H1 (cell line): ENCODE data around the gene MEF2D. TPM values are rescaled to one million over a fixed set of nuclear protein-coding genes. Genes with fewer than 3 reads are reported as not detected.

Experiments used
- CEBPB ChIP-seq: IDR thresholded peaks from 2 replicates; pipeline ENCODE4 v1.6.1; 2012; ENCODE audit warnings: low read depth, low read length
- CTBP2 ChIP-seq: IDR thresholded peaks from 2 replicates; pipeline ENCODE4 v1.7.0; 2011; ENCODE audit warnings: borderline replicate concordance, mild to moderate bottlenecking, moderate library complexity, mixed read lengths, low read length; ENCODE audit not compliant: insufficient read depth, insufficient read length
- GABPA ChIP-seq: IDR thresholded peaks from 2 replicates; pipeline ENCODE4 v1.6.1; 2011; ENCODE audit warnings: mild to moderate bottlenecking, low read length, moderate library complexity, borderline replicate concordance; ENCODE audit not compliant: insufficient read depth
- JUND ChIP-seq: IDR thresholded peaks from 2 replicates; pipeline ENCODE4 v1.6.1; 2011; ENCODE audit warnings: mild to moderate bottlenecking, improper control_type of control experiment, low read length
- KDM4A ChIP-seq: IDR thresholded peaks from one replicate; pipeline ENCODE4 v1.7.1; 2012; ENCODE audit warnings: low read depth, mild to moderate bottlenecking, moderate library complexity, low read length, inconsistent platforms; ENCODE audit not compliant: severe bottlenecking
- MAFK ChIP-seq: IDR thresholded peaks from 2 replicates; pipeline ENCODE4 v1.6.1; 2012; ENCODE audit warnings: low read depth, mild to moderate bottlenecking, improper control_type of control experiment, low read length
- PHF8 ChIP-seq: fragments of 200-600 bp; sonication (generic); conservative IDR thresholded peaks from 2 replicates; pipeline ENCODE4 v1.7.1; 2012; ENCODE audit warnings: low read depth, mild to moderate bottlenecking, inconsistent platforms, low read length, moderate library complexity
- POLR2A ChIP-seq, 2 experiments: IDR thresholded peaks; 1 replicate in 1 of 2; 2 replicates in 1 of 2; pipeline ENCODE4 v1.6.1; 2011; ENCODE audit warnings: low read depth in 2 of 2, low read length in 2 of 2, mild to moderate bottlenecking in 2 of 2; ENCODE audit errors: control extremely low read depth in 1 of 2
- SIN3A ChIP-seq, 2 experiments: IDR thresholded peaks in 1 of 2; conservative IDR thresholded peaks in 1 of 2; 2 replicates each; pipeline ENCODE4 v1.6.1; 2011 to 2012; ENCODE audit warnings: low read length in 2 of 2, improper control_type of control experiment in 1 of 2, low read depth in 1 of 2, mild to moderate bottlenecking in 1 of 2
- TBP ChIP-seq: IDR thresholded peaks from 2 replicates; pipeline ENCODE4 v1.6.1; 2011; ENCODE audit warnings: low read depth, low read length, improper control_type of control experiment
- USF2 ChIP-seq: IDR thresholded peaks from 2 replicates; pipeline ENCODE4 v1.6.1; 2011; ENCODE audit warnings: low read length, improper control_type of control experiment
- polyA plus RNA-seq, 7 experiments: library from polyadenylated mRNA; depleted of rRNA in 3 of 7; stranded (reverse) in 5 of 7; unstranded in 2 of 7; fragments of >200 nt in 5 of 7; fragments of 200-250 nt in 2 of 7; gene quantifications; 1 replicate in 5 of 7; 2 replicates in 1 of 7; 4 replicates in 1 of 7; pipeline versions ENCODE4 v1.2.1 to v1.2.3, GENCODE V29; 2011 to 2013; ENCODE audit warnings: missing spikeins in 2 of 7, mixed read lengths in 2 of 7
- total RNA-seq: library from RNA; stranded (reverse); fragmentation: NEBNext Ultra II Directional; extraction: Animal tissue kit (Norgen Biotek cat#: 25700); gene quantifications from 2 replicates; pipeline ENCODE4 v1.2.1, GENCODE V29; 2021

The MEF2D gene
- total and polyA plus RNA-seq, 2 of the 8 experiments (the other 6 are each of a cell fraction or from before 2014, with no cell fraction given): 17.3 to 20.3 TPM

DNA sequence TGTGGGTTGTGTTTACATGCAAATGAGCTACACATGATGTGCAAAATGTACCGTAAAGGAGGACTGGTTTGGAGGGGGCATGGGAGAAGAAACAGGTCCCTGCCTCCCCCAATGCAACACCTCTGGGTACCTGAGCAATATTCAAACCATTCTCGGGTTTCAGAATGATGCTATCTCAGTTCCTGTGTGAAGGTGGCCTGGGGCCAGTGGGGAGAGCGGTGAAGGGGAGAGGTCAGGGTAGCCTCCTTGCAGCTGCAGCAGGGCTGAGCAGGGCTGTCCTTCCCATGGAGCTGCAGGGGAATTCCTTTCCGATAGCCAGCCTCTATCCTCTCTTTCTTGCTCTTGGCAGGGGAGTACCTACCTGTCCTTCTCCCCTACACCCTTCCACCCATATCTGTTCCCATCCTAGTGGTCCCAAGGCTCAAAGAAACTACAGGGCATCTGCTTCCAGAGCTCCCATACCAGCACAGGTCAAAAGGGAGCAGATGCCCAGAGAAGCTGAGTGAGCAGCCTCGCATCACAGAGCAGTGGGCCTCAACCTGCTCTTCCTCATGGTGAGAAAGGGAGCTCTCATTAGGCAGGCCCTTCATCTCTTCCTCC, 11.9 kb downstream of the MEF2D start (continued):
- TF ChIP-seq TBP (no peak), MAFK (no peak), SIN3A (conservative IDR thresholded peaks at IDR 0.05 in 1 of 2, IDR thresholded peaks at IDR 0.05 in 1 of 2; ENCODE audit: low read depth in 1 of 2, low read length in 2 of 2) (no peak), PHF8 (no peak), POLR2A (IDR thresholded peaks at IDR 0.05; ENCODE audit: control extremely low read depth in 1 of 2, low read depth in 2 of 2, low read length in 2 of 2) (no peak), GABPA (no peak), JUND (no peak), USF2 (no peak), CEBPB (no peak), KDM4A (no peak), CTBP2 (no peak)
